ENCODE measurements around the gene BPIFB6.

- TF ChIP-seq JUND (IDR thresholded peaks at IDR 0.05; ENCODE audit: low read depth, low read length) (no peak), TBL1XR1 (IDR thresholded peaks at IDR 0.05; ENCODE audit: low read depth, low read length) (no peak), LARP7 (IDR thresholded peaks at IDR 0.05) (no peak), CTCF (IDR thresholded peaks at IDR 0.05 in 2 of 3, conservative IDR thresholded peaks at IDR 0.05 in 1 of 3; ENCODE audit: control insufficient read depth in 2 of 3, extremely low read depth in 1 of 3, insufficient read depth in 1 of 3, low read depth in 3 of 3, low read length in 3 of 3) (no peak), SIN3A (IDR thresholded peaks at IDR 0.05; ENCODE audit: low read depth, low read length) (no peak), BHLHE40 (IDR thresholded peaks at IDR 0.05; ENCODE audit: borderline replicate concordance in 1 of 2, low read depth in 2 of 2, low read length in 1 of 2) (no peak), POLR2AphosphoS5 (IDR thresholded peaks at IDR 0.05; ENCODE audit: low read length) (no peak), NFYB (IDR thresholded peaks at IDR 0.05; ENCODE audit: insufficient read depth, low read depth, low read length) (no peak), HSF1 (IDR thresholded peaks at IDR 0.05; ENCODE audit: low read depth, low read length) (no peak), ZBTB40 (IDR thresholded peaks at IDR 0.05; ENCODE audit: borderline replicate concordance) (no peak)
Observed at GRCh38 chr20:33016581-33017109, 14.8 kb upstream of the BPIFB6 start.

Measured in GM12878 (cell line).